PC-3 (cell line): ENCODE results near the gene CELSR2.

ENCODE experiments used
- CTCF ChIP-seq: fragments of 300-600 bp; sonication (generic); conservative IDR thresholded peaks from 2 replicates; pipeline ENCODE4 v1.5.1; 2017; ENCODE audit warnings: antibody characterized with exemption, low read depth, mild to moderate bottlenecking, low read length
- EZH2 ChIP-seq: fragments of 300-600 bp; sonication (generic); IDR thresholded peaks from one replicate; pipeline ENCODE4 v1.6.1; 2017; ENCODE audit warnings: antibody characterized with exemption, mild to moderate bottlenecking, low read length; ENCODE audit not compliant: unreplicated experiment

GRCh38 chr1:109282952-109283747 lies 33.8 kb downstream of the CELSR2 start, which contains the start of gene PSRC1:
- TF ChIP-seq CTCF (peak; percentile 46), EZH2 (no peak)
